Panc1 (cell line): ENCODE measurements around the gene OR1M1.

Source experiments
- CTCF ChIP-seq: fragments of 450-650 bp; IDR thresholded peaks from 2 replicates; pipeline ENCODE4 v1.5.1; 2017; ENCODE audit warnings: mild to moderate bottlenecking
- POLR2AphosphoS5 ChIP-seq: IDR thresholded peaks from 2 replicates; pipeline ENCODE4 v1.6.1; 2012; ENCODE audit warnings: mild to moderate bottlenecking, low read depth, low read length, moderate library complexity
- REST ChIP-seq, 2 experiments: IDR thresholded peaks; 2 replicates each; pipeline ENCODE4 v1.6.1; 2011 to 2012; ENCODE audit warnings: low read depth in 2 of 2, control low read depth in 1 of 2, low read length in 1 of 2, mild to moderate bottlenecking in 1 of 2, moderate library complexity in 1 of 2; ENCODE audit not compliant: insufficient read depth in 1 of 2
- SIN3A ChIP-seq: IDR thresholded peaks from 2 replicates; pipeline ENCODE4 v1.6.1; 2012; ENCODE audit warnings: low read depth, mild to moderate bottlenecking, low read length, moderate library complexity, borderline replicate concordance; ENCODE audit not compliant: insufficient read depth
- TCF7L2 ChIP-seq: IDR thresholded peaks from 2 replicates; pipeline ENCODE4 v1.6.1; 2011; ENCODE audit warnings: mild to moderate bottlenecking, low read depth, low read length, inconsistent platforms

GRCh38 chr19:9058905-9059667 is 27.8 kb upstream of the OR1M1 start:
- TF ChIP-seq CTCF = no peak
- TF ChIP-seq POLR2AphosphoS5 = no peak
- TF ChIP-seq TCF7L2 = no peak
- TF ChIP-seq REST (IDR thresholded peaks at IDR 0.05; ENCODE audit: insufficient read depth in 1 of 2, low read depth in 2 of 2, low read length in 1 of 2) = no peak
- TF ChIP-seq SIN3A = no peak
